Frontal cortex (tissue), 4 donors: Measurements from ENCODE around the gene ITPR1. TPM values are rescaled to one million over a fixed set of nuclear protein-coding genes. Genes with fewer than 3 reads are reported as not detected.
A peak's percentile ranks its signal among the peaks of the same experiment; 100 is the strongest.

Experiments used
- DNase-seq, 2 donors: peaks; one replicate each; pipeline ENCODE4 v3.0.0; 2012; ENCODE audit warnings: low spot score in 2 of 2
- FAIRE-seq: peaks from 2 replicates; lab custom pipeline; 2012; peaks lifted over from hg19 to GRCh38; lab: Jason Lieb, UNC
- total RNA-seq: library from RNA; depleted of rRNA; stranded (reverse); fragments of >200 nt; gene quantifications from one replicate; pipeline ENCODE4 v1.2.3, GENCODE V29; 2014
- donor health status: control.
- donor health status: control.
- donor health status: control.

Gene ITPR1
- total RNA-seq, 1 donor from 2014 or later: 70.9 TPM

GRCh38 chr3:4528819-4529600 lies 35.9 kb downstream of the ITPR1 start:
- FAIRE-seq: no peak
- DNase-seq: no peak

GRCh38 chr3:4529876-4530588 lies 36.9 kb downstream of the ITPR1 start:
- FAIRE-seq (no peak), DNase-seq (no peak)

- FAIRE-seq (no peak), DNase-seq (no peak)
Observed at GRCh38 chr3:4531478-4532025, 38.4 kb downstream of the ITPR1 start.

GRCh38 chr3:4532535-4533112 lies 39.5 kb downstream of the ITPR1 start:
- FAIRE-seq: no peak
- DNase-seq: no peak

DNA sequence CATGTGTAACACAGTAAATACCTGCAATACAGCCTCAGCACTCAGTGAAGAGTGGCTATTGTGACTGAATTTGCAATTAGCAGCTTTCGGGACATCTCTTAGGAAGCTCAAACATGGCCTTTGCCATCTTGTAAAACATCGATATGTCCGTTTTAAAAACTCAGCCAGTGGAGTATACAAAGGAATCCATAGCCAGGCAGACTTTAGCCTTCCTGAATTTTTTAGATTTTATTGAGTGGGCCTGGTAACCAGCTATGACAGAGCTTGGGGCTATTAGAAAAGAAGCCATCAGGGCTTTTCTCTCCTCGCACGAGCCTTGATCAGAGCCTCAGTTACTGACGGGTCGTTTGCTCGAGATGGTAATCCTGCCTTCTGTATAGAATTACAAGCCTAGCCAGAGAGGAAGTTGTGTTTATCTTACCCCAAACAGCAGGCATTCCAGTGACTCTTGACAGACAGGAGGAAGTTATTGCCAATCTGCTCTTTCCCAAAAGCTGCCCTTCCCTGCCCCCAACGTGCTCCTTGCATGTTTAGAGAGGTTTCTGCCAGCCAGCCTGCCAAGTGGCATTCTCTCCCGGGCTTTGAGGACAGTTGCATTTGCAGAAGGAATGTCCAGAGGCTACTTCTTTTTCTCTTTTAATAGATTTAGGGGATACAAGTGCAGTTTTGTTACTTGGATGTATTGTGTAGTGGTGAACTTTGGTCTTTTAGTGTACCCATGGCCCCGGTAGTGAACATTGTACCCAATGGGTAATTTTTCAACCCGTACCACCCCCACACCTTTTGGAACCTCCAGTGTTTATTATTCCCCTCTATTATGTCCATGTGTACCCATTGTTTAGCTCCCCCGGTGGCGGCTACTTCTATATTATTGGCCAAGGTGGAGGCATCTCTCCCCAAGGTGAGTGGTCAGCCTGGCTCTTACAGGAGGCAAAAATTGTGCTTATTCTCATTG lies 40.6 kb downstream of the ITPR1 start:
- FAIRE-seq: no peak
- DNase-seq: no peak

GRCh38 chr3:4534906-4535305 lies 41.8 kb downstream of the ITPR1 start:
- FAIRE-seq (no peak), DNase-seq (no peak)

DNA sequence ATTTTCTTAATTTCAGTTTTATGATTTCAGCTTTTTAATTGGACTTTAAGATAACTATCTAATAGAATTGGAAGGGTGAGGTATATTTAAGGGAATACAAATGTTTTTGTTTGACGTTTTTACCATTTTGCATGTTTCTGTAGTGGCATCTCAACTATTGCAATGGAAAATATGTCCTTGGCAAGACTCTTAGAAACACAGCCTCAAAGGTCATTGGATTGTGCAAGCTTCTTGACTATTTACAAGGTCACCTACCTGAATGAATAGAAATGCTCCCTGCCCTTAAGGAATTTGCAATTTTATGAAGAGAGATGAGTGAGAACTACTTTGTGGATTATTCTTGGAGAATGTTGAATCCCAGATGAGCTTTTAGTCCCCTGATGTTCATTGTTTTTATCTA lies 43.1 kb downstream of the ITPR1 start:
- DNase-seq (no peak), FAIRE-seq (no peak)

DNA sequence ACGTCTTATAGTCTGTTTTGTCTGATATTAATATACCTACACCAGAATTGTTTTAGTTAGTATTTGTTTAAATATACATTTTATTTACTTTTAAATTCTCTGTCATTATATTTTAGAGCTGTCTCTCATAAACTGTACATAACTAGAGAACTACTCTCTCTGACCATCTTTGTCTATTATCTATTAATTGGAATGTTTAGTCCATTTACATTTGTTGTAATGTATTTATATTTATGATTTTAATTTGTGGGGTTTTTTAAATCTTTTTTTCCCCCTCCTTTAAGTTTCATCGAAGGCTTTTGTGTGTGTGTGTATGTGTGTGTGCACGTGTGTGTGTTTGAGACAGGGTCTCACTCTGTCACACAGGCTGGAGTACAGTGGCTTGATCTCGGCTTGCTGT lies 47.1 kb downstream of the ITPR1 start:
- DNase-seq: no peak
- peak; percentile 28 for FAIRE-seq

DNA sequence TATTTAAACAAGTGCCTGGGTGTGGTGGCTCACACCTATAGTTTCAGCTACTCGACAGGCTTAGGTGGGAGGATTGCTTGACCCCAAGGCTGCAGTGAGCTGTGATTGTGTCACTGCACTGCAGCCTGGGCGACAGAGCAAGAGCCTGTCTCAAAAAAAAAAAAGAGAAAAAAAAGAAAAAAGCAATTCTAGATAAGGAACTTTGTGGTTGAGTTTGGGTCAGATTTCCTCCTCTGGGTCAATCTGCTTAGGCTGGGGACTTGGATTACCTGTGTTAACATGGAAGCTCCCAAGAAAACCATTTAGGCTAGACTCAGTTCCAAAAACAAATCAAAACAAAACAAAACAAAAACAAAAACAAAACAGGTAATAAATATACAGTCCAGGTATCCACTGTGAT lies 50.0 kb downstream of the ITPR1 start:
- DNase-seq: no peak
- FAIRE-seq: no peak

DNA sequence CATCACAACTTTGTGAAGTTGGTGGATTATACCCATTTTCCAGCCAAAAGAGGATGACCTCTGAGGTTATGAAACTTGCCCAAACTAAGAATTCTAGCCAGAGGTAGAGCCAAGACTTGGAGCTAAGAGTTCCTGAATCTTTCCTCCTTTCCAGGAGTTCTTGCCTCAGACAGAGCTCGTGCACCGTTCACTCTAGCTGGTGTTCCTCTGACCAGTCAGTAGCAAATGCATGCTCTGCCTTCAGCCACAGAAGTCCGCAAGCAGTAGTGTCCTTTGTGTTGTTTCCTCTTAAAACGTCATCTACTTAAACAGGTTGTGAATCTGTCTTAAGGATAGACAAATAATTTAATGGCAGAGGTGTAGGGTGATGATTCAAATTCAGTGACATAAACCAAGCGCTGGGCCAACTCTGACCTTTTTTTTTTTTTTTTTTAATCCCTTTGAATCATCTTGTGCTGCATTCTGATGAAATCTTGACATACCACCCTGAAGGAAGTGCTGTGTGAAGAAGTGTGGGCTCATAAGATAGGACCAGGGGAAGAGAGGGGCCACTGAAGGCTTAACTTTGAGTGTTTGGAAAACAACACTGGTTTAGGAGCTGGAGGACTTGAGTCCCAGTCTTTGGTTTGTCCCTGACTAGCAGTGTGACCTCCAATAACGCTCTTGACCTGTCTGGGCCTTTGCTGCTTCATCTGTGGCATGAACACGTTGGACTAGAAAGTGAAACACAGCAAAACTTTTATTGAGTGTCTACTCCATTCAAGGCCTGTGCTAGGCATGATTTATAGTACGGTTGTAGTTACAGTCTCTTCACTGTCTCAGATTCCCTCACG lies 53.4 kb downstream of the ITPR1 start:
- FAIRE-seq: no peak
- DNase-seq: no peak

GRCh38 chr3:4547799-4548198 lies 54.7 kb downstream of the ITPR1 start:
- DNase-seq (no peak), FAIRE-seq (no peak)

DNA sequence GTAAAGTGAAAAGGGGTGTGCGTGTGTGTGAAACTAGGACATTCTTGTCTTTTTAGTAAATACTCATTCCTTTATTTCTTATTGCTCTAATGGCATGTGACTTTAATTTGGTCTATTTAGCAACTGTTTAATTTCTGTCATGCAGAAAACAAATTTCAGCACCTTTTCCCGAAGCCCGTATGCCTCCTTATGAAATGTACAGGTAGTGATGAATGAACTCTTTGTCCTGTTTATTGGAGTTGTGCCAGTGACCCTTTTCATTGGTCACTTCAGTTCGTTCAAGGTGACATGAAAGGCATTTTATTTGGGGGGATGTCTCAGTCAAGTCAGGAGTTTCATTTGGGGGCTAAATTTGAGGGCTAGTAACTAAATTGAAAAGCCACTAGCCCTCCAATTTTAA lies 55.2 kb downstream of the ITPR1 start:
- no peak for FAIRE-seq

GRCh38 chr3:4548780-4549179 lies 55.6 kb downstream of the ITPR1 start:
- FAIRE-seq (no peak), DNase-seq (no peak)

More for the DNA sequence above, 55.2 kb downstream of the ITPR1 start:
- DNase-seq: no peak

DNA sequence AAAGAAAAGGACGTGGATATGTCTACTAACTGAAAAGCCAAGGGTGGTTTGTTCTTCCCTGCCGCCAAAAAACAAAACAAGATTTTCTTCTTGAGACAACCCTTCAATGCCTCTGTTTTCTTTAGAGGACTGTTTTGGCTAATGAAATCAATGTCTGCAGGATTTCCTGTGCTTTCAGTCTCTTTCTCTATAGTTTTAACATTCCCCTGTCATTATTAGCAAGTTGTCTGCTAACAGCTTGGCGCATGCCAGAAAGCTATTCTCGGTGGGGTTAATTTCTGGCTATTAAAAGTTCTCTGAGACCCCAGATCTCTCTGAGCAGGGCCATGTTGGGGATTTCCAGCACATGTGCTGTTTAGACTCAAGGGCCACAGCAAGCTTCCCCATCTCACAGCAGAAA lies 56.7 kb downstream of the ITPR1 start:
- FAIRE-seq (no peak), DNase-seq (no peak)

- no peak for FAIRE-seq
- no peak for DNase-seq
Observed at GRCh38 chr3:4551051-4551711, 58.0 kb downstream of the ITPR1 start.

- DNase-seq (no peak), FAIRE-seq (no peak)
Observed at GRCh38 chr3:4551794-4552442, 58.8 kb downstream of the ITPR1 start.

GRCh38 chr3:4552811-4553210 lies 59.7 kb downstream of the ITPR1 start:
- no peak for DNase-seq
- no peak for FAIRE-seq

DNA sequence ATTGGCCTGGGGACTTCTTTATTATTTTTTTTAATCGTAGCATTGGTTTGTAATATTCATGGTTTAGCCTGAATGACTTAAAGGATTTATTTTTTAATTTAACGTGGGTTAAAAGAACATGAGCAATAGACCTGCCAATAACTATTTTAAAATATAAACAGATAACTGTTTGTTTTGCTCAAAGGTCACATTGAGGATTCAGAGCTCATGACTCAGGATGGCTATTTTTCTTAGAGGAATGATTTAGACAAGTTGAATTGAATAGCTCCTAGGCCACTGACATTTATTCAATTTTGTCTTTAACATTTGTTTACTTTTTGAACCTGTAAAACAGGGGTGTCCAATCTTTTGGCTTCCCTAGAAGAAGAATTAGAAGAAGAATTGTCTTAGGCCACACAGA lies 68.5 kb downstream of the ITPR1 start:
- DNase-seq (no peak), FAIRE-seq (no peak)
